NT2/D1 (cell line): ENCODE results near the gene KCNC1.

Experiments
- DNase-seq: peaks from one replicate; pipeline ENCODE4 v3.0.0-alpha.2; 2011; ENCODE audit warnings: low read depth, low spot score
- H3K27me3 ChIP-seq: 2 replicates; pipeline ENCODE4 v1.6.0; 2011; ENCODE audit warnings: mild to moderate bottlenecking; ENCODE audit not compliant: insufficient read length, insufficient read depth
- H3K36me3 ChIP-seq: 2 replicates; pipeline ENCODE4 v1.6.1; 2011; ENCODE audit warnings: mild to moderate bottlenecking, low read length, mixed read lengths; ENCODE audit not compliant: insufficient read depth, insufficient read length
- H3K4me1 ChIP-seq: 2 replicates; pipeline ENCODE4 v1.5.1; 2011; ENCODE audit not compliant: insufficient read depth, insufficient read length
- H3K4me3 ChIP-seq: 2 replicates; pipeline ENCODE4 v1.5.1; 2011; ENCODE audit warnings: low read depth; ENCODE audit not compliant: insufficient read length
- H3K9ac ChIP-seq: 2 replicates; pipeline ENCODE4 v1.6.0; 2011; ENCODE audit warnings: low read depth; ENCODE audit not compliant: insufficient read length
- H3K9me3 ChIP-seq: 2 replicates; pipeline ENCODE4 v1.5.1; 2011; ENCODE audit warnings: mild to moderate bottlenecking, low read length; ENCODE audit not compliant: insufficient read depth
- SUZ12 ChIP-seq: IDR thresholded peaks from 2 replicates; pipeline ENCODE4 v1.6.1; 2011; ENCODE audit not compliant: insufficient read length, insufficient read depth; ENCODE audit errors: extremely low read depth
- YY1 ChIP-seq: IDR thresholded peaks from 2 replicates; pipeline ENCODE4 v1.6.1; 2011; ENCODE audit not compliant: insufficient read length, insufficient read depth
- ZNF274 ChIP-seq: IDR thresholded peaks from 2 replicates; pipeline ENCODE4 v1.6.1; 2011; ENCODE audit warnings: mild to moderate bottlenecking, low read depth, low read length

Gene KCNC1

GRCh38 chr11:17694494-17695110 lies 40.0 kb upstream of the KCNC1 start:
- Histone ChIP-seq H3K4me1 (no peaks in the 10 kb centered on the region), H3K9ac (no peak overlapping the region), H3K27me3 (peaks cover 74% of the 10 kb centered on the region), H3K9me3 (no peaks in the 10 kb centered on the region), H3K4me3 (no peak overlapping the region), H3K36me3 (no peaks in the 10 kb centered on the region)
- no peak for DNase-seq
- no peak for TF ChIP-seq ZNF274
- no peak for TF ChIP-seq YY1
- TF ChIP-seq SUZ12 = no peak

- TF ChIP-seq YY1 (no peak), SUZ12 (no peak), ZNF274 (no peak)
- Histone ChIP-seq H3K9ac (no peak overlapping the region), H3K36me3 (no peaks in the 10 kb centered on the region), H3K9me3 (no peaks in the 10 kb centered on the region), H3K4me1 (no peaks in the 10 kb centered on the region), H3K4me3 (no peak overlapping the region), H3K27me3 (peaks cover 81% of the 10 kb centered on the region)
- no peak for DNase-seq
These were observed 38.8 kb upstream of the KCNC1 start for GRCh38 chr11:17695454-17696441.

- DNase-seq = no peak
These were observed 37.8 kb upstream of the KCNC1 start for GRCh38 chr11:17696741-17697140.

GRCh38 chr11:17697175-17697949 lies 37.2 kb upstream of the KCNC1 start:
- Histone ChIP-seq H3K4me1 (no peaks in the 10 kb centered on the region), H3K36me3 (no peaks in the 10 kb centered on the region), H3K9me3 (no peaks in the 10 kb centered on the region), H3K4me3 (no peak overlapping the region), H3K27me3 (peaks cover 78% of the 10 kb centered on the region), H3K9ac (no peak overlapping the region)
- TF ChIP-seq ZNF274 (no peak), SUZ12 (no peak), YY1 (no peak)
- DNase-seq = no peak

More at GRCh38 chr11:17696741-17697140, 37.8 kb upstream of the KCNC1 start:
- no peaks in the 10 kb centered on the region for H3K36me3 ChIP-seq
- no peaks in the 10 kb centered on the region for H3K4me1 ChIP-seq
- no peaks in the 10 kb centered on the region for H3K9me3 ChIP-seq
- H3K27me3 ChIP-seq = peaks cover 84% of the 10 kb centered on the region
- TF ChIP-seq ZNF274 (no peak), YY1 (no peak), SUZ12 (no peak)
- H3K9ac ChIP-seq = no peak overlapping the region
- H3K4me3 ChIP-seq = no peak overlapping the region

GRCh38 chr11:17699147-17700114 lies 35.1 kb upstream of the KCNC1 start:
- Histone ChIP-seq H3K9me3 (peaks cover 7% of the 10 kb centered on the region; the same call in 1 of the 2 replicates), H3K4me3 (no peak overlapping the region), H3K9ac (no peak overlapping the region), H3K4me1 (no peaks in the 10 kb centered on the region), H3K27me3 (peaks cover 72% of the 10 kb centered on the region), H3K36me3 (no peaks in the 10 kb centered on the region)
- TF ChIP-seq ZNF274 (no peak), SUZ12 (no peak), YY1 (no peak)
- DNase-seq = no peak

- Histone ChIP-seq H3K9ac (no peak overlapping the region), H3K9me3 (peaks cover 7% of the 10 kb centered on the region; the same call in 1 of the 2 replicates), H3K4me1 (no peaks in the 10 kb centered on the region), H3K4me3 (no peak overlapping the region), H3K36me3 (no peaks in the 10 kb centered on the region), H3K27me3 (peaks cover 73% of the 10 kb centered on the region)
- DNase-seq = no peak
- TF ChIP-seq SUZ12 (no peak), YY1 (no peak), ZNF274 (no peak)
These were observed 33.6 kb upstream of the KCNC1 start for GRCh38 chr11:17700991-17701390.

- TF ChIP-seq SUZ12 = no peak
- no peak for TF ChIP-seq YY1
- no peak for TF ChIP-seq ZNF274
- Histone ChIP-seq H3K9me3 (peaks cover 7% of the 10 kb centered on the region; the same call in 1 of the 2 replicates), H3K4me1 (no peaks in the 10 kb centered on the region), H3K9ac (no peak overlapping the region), H3K27me3 (peaks cover 70% of the 10 kb centered on the region), H3K4me3 (no peak overlapping the region), H3K36me3 (no peaks in the 10 kb centered on the region)
- DNase-seq = no peak
These were observed 31.7 kb upstream of the KCNC1 start for GRCh38 chr11:17702876-17703275.
